Suprapubic skin (tissue), 3 donors: ENCODE measurements around the gene AMOTL1.

ENCODE experiments used
- POLR2A ChIP-seq, 2 donors: fragments of 450-650 bp; IDR thresholded peaks; one replicate each; pipeline ENCODE4 v1.6.1; 2017; ENCODE audit warnings: antibody characterized with exemption in 2 of 2, mild to moderate bottlenecking in 2 of 2, moderate library complexity in 2 of 2
- TF ChIP-seq, protein P1 (sequence below), 2 donors: fragments of 200-600 bp in 1 of 2; fragments of 450-650 bp in 1 of 2; sonication (generic) in 1 of 2; IDR thresholded peaks; one replicate each; pipeline ENCODE4 v1.5.1; 2016 to 2019; ENCODE audit warnings: antibody characterized with exemption in 2 of 2, mild to moderate bottlenecking in 1 of 2, moderate library complexity in 1 of 2

DNA sequence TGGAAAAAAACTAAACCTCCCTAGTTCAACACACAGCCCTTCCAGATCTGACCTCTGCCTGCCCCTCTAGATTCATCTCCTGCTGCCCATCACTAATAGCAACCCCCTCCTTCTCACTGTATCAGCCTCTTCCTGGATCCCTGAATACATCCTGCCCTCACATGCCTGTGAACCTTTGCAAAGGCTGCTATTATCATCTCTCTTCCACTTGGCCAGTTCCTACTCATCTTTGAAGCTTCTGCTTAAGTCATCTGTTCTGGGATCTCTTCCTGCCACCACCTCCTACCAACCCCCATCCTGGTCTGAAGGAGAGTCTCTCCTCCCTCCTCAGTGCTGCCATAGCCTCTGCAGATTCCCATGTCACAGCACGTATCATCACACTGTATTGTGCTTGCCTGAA, 38.0 kb upstream of the AMOTL1 start:
- TF ChIP-seq, protein P1, sequence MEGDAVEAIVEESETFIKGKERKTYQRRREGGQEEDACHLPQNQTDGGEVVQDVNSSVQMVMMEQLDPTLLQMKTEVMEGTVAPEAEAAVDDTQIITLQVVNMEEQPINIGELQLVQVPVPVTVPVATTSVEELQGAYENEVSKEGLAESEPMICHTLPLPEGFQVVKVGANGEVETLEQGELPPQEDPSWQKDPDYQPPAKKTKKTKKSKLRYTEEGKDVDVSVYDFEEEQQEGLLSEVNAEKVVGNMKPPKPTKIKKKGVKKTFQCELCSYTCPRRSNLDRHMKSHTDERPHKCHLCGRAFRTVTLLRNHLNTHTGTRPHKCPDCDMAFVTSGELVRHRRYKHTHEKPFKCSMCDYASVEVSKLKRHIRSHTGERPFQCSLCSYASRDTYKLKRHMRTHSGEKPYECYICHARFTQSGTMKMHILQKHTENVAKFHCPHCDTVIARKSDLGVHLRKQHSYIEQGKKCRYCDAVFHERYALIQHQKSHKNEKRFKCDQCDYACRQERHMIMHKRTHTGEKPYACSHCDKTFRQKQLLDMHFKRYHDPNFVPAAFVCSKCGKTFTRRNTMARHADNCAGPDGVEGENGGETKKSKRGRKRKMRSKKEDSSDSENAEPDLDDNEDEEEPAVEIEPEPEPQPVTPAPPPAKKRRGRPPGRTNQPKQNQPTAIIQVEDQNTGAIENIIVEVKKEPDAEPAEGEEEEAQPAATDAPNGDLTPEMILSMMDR (IDR thresholded peaks at IDR 0.05): no peak
- TF ChIP-seq POLR2A (IDR thresholded peaks at IDR 0.05): no peak
